Measurements from ENCODE around the gene INTS13. TPM values are rescaled to one million over a fixed set of nuclear protein-coding genes. Genes with fewer than 3 reads are reported as not detected.
"Not testable (repeated sequence)": the region's sequence is repeated elsewhere in the genome, so short reads cannot be mapped to it uniquely, and the experiment has no call there.

Gene INTS13
- total and polyA plus RNA-seq, 2 experiments from 2014 or later: 18.9 to 21.0 TPM

- Histone ChIP-seq H3K27ac (no peak overlapping the region), H3K4me1 (ENCODE audit: low read depth) (no peaks in the 10 kb centered on the region), H3K36me3 (peaks cover 5% of the 10 kb centered on the region), H3K4me3 (no peak overlapping the region), H3K9me3 (ENCODE audit: low read depth) (no peaks in the 10 kb centered on the region), H3K27me3 (no peaks in the 10 kb centered on the region)
- TF ChIP-seq, protein P1, sequence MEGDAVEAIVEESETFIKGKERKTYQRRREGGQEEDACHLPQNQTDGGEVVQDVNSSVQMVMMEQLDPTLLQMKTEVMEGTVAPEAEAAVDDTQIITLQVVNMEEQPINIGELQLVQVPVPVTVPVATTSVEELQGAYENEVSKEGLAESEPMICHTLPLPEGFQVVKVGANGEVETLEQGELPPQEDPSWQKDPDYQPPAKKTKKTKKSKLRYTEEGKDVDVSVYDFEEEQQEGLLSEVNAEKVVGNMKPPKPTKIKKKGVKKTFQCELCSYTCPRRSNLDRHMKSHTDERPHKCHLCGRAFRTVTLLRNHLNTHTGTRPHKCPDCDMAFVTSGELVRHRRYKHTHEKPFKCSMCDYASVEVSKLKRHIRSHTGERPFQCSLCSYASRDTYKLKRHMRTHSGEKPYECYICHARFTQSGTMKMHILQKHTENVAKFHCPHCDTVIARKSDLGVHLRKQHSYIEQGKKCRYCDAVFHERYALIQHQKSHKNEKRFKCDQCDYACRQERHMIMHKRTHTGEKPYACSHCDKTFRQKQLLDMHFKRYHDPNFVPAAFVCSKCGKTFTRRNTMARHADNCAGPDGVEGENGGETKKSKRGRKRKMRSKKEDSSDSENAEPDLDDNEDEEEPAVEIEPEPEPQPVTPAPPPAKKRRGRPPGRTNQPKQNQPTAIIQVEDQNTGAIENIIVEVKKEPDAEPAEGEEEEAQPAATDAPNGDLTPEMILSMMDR (IDR thresholded peaks at IDR 0.05; ENCODE audit: low read depth, low read length): no peak
- DNase-seq (ENCODE audit: low read depth in 1 of 2, low spot score in 1 of 2): no peak
Measured at GRCh38 chr12:26971963-26972362, 34.2 kb upstream of the INTS13 start.

GRCh38 chr12:26970136-26970535, 32.4 kb upstream of the INTS13 start:
- Histone ChIP-seq H3K4me1 (ENCODE audit: low read depth) (no peaks in the 10 kb centered on the region), H3K4me3 (no peak overlapping the region), H3K36me3 (peaks cover 8% of the 10 kb centered on the region), H3K9me3 (ENCODE audit: low read depth) (no peaks in the 10 kb centered on the region), H3K27me3 (no peaks in the 10 kb centered on the region), H3K27ac (no peak overlapping the region)
- DNase-seq (ENCODE audit: low read depth in 1 of 2, low spot score in 1 of 2): no peak
- TF ChIP-seq, protein P1 (IDR thresholded peaks at IDR 0.05; ENCODE audit: low read depth, low read length): no peak

GRCh38 chr12:26966842-26967241, 29.1 kb upstream of the INTS13 start:
- Histone ChIP-seq H3K36me3 (peaks cover 9% of the 10 kb centered on the region), H3K4me3 (no peak overlapping the region), H3K4me1 (ENCODE audit: low read depth) (no peaks in the 10 kb centered on the region), H3K9me3 (ENCODE audit: low read depth) (no peaks in the 10 kb centered on the region), H3K27ac (no peak overlapping the region), H3K27me3 (no peaks in the 10 kb centered on the region)
- no peak for DNase-seq (ENCODE audit: low read depth in 1 of 2, low spot score in 1 of 2)
- TF ChIP-seq, protein P1 (IDR thresholded peaks at IDR 0.05; ENCODE audit: low read depth, low read length): no peak

GRCh38 chr12:26963413-26963812, 25.6 kb upstream of the INTS13 start:
- Histone ChIP-seq H3K9me3 (ENCODE audit: low read depth) (no peaks in the 10 kb centered on the region), H3K36me3 (peaks cover 9% of the 10 kb centered on the region), H3K4me3 (no peak overlapping the region), H3K27ac (no peak overlapping the region), H3K4me1 (ENCODE audit: low read depth) (no peaks in the 10 kb centered on the region), H3K27me3 (no peaks in the 10 kb centered on the region)
- DNase-seq (ENCODE audit: low read depth in 1 of 2, low spot score in 1 of 2): peak in 1 of 2 donors; percentile 32
- TF ChIP-seq, protein P1 (IDR thresholded peaks at IDR 0.05; ENCODE audit: low read depth, low read length): no peak

DNA sequence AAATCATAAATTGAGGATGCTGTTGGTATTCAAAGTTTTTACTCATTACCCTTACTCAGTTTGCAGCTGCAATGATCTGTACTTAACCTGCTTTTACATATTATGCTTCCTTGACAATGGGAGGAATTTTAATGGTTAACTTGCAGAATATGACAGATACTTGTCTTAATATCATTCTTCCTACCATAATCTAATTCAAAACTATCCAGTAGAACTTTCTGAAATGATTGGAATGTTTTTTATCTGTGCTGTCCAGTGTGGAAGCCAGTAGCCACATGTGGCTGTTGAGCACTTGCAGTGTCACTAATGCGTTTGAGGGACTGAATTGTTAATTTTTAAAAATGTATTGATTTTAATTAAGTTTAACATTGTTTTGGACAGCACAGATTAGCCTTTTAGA, 24.0 kb upstream of the INTS13 start:
- DNase-seq (ENCODE audit: low read depth in 1 of 2, low spot score in 1 of 2): no peak
- Histone ChIP-seq H3K9me3 (ENCODE audit: low read depth) (no peaks in the 10 kb centered on the region), H3K27me3 (no peaks in the 10 kb centered on the region), H3K4me3 (no peak overlapping the region), H3K27ac (no peak overlapping the region), H3K4me1 (ENCODE audit: low read depth) (no peaks in the 10 kb centered on the region), H3K36me3 (peaks cover 23% of the 10 kb centered on the region)
- TF ChIP-seq, protein P1 (IDR thresholded peaks at IDR 0.05; ENCODE audit: low read depth, low read length): no peak

GRCh38 chr12:26961391-26961790, 23.6 kb upstream of the INTS13 start:
- not testable (repeated sequence) for H3K4me3 ChIP-seq; H3K27me3 ChIP-seq; H3K9me3 ChIP-seq (ENCODE audit: low read depth); H3K4me1 ChIP-seq (ENCODE audit: low read depth); H3K27ac ChIP-seq; DNase-seq (ENCODE audit: low read depth in 1 of 2, low spot score in 1 of 2)
- H3K36me3 ChIP-seq: peaks cover 26% of the 10 kb centered on the region

Measured in cardiac muscle cell (in vitro differentiated cells and primary cell).